Measurements from ENCODE around the gene CFAP300.

The CFAP300 gene
- total RNA-seq, result 0 reads per million in 3 donors

DNA sequence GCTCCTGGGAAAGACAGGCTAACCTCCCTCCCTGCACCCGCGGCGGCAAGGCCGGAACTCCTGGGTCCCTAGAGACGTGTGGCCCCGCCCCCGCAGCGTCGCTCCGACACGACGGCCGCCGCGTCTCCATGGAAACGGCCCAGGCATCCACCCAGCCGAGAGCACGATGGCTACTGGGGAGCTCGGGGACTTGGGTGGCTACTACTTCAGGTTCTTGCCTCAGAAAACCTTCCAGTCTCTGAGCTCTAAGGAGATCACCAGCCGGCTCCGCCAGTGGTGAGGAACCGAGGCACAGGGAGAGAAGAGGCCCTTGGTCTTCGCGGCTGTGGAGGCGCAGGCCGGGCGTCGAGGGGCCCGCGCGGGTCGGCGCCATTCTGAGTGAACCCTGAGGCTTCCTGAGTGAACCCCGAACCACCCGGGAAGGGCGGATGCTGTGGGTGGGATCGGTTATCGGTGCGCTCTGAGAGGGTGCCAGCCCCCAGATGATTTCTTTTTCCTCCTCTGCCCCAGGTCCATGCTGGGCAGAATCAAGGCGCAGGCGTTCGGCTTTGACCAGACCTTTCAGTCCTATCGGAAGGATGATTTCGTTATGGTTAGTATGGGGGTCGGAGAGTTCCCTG is at the start of gene CFAP300:
TSS of gene CFAP300 (plus strand) at position 133 of the 620 bp plus-strand sequence. CDS start at position 167, 34 bp downstream.
- Histone ChIP-seq H3K9me3 (ENCODE audit: control insufficient read depth, low read length) (no peaks in the 10 kb centered on the region), H3K4me3 (ENCODE audit: insufficient read depth, low read depth, low read length, poor library complexity, severe bottlenecking) (peak within 1 kb of the TSS; percentile 37), H3K27me3 (replicated peaks; ENCODE audit: control insufficient read depth, insufficient read depth, low read length, poor library complexity, severe bottlenecking) (peaks cover 5% of the 10 kb centered on the region), H3K36me3 (ENCODE audit: control insufficient read depth, insufficient read depth, low read length) (no peaks in the 10 kb centered on the region), H3K4me1 (ENCODE audit: control insufficient read depth, insufficient read depth, low read length, poor library complexity, severe bottlenecking) (peaks cover 6% of the 10 kb centered on the region), H3K27ac (ENCODE audit: insufficient read depth, low read length, poor library complexity, severe bottlenecking) (no peak within 1 kb of the TSS)
- peak in 1 of 3 donors; percentile 6 for DNase-seq

DNA sequence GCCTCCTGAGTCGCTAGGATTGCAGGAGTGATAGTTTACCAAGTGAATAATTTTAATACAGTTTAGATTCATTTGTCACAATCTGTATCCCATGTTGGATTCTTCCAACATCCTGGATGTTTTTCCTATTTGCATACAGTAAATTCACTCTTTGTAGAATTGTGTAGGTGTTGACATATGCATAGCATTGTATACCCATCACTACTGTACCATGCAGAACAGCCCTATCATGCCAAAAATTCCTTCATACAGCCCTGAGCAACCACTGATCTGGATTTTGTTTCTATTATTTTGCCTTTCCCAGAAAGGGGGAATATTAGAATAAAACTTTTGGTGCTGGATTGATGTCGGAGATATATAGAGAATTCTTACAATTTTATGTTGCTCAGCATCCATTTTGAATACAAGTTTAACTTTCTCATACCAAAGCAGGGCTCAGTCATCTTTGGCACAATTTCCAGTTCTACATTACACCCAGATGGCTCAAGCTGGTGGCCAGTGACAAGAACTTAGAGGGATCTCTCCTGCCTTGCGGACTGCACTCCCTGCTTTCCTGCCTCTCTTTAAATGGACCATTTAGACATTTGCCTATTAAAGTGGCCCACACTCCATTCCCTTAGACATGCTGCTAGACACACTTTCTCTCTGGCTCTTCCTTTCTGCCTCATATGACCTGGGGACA is 45.4 kb upstream of the CFAP300 start:
- Histone ChIP-seq H3K36me3 (ENCODE audit: control insufficient read depth, insufficient read depth, low read length) (no peaks in the 10 kb centered on the region), H3K4me1 (ENCODE audit: control insufficient read depth, insufficient read depth, low read length, poor library complexity, severe bottlenecking) (no peaks in the 10 kb centered on the region), H3K4me3 (ENCODE audit: insufficient read depth, low read depth, low read length, poor library complexity, severe bottlenecking) (no peak overlapping the region), H3K27ac (ENCODE audit: insufficient read depth, low read length, poor library complexity, severe bottlenecking) (no peak overlapping the region), H3K9me3 (ENCODE audit: control insufficient read depth, low read length) (no peaks in the 10 kb centered on the region), H3K27me3 (replicated peaks; ENCODE audit: control insufficient read depth, insufficient read depth, low read length, poor library complexity, severe bottlenecking) (no peaks in the 10 kb centered on the region)
- DNase-seq, result no peak

DNA sequence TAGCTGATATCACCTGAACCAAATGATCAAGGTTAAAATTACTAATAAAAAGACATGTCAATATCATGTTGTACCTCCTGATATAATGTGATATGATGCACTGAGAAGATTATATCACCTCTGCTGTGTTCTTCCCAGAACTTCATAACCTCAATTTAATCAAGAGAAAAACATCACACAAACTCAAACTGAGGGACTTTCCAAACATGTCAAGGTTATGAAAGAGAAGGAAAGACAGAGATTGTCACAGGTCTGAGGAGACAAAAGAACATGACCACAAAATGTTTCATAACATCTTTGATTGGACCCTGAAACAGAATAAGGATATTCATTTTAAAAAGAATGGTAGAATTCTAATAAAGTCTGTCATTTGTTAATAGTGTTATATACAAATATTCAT is 43.0 kb upstream of the CFAP300 start:
- H3K27me3 ChIP-seq (replicated peaks; ENCODE audit: control insufficient read depth, insufficient read depth, low read length, poor library complexity, severe bottlenecking), result no peaks in the 10 kb centered on the region
- no peaks in the 10 kb centered on the region for H3K36me3 ChIP-seq (ENCODE audit: control insufficient read depth, insufficient read depth, low read length)
- DNase-seq, result no peak
- H3K9me3 ChIP-seq (ENCODE audit: control insufficient read depth, low read length), result no peaks in the 10 kb centered on the region
- H3K27ac ChIP-seq (ENCODE audit: insufficient read depth, low read length, poor library complexity, severe bottlenecking), result no peak overlapping the region
- H3K4me1 ChIP-seq (ENCODE audit: control insufficient read depth, insufficient read depth, low read length, poor library complexity, severe bottlenecking), result no peaks in the 10 kb centered on the region
- no peak overlapping the region for H3K4me3 ChIP-seq (ENCODE audit: insufficient read depth, low read depth, low read length, poor library complexity, severe bottlenecking)

DNA sequence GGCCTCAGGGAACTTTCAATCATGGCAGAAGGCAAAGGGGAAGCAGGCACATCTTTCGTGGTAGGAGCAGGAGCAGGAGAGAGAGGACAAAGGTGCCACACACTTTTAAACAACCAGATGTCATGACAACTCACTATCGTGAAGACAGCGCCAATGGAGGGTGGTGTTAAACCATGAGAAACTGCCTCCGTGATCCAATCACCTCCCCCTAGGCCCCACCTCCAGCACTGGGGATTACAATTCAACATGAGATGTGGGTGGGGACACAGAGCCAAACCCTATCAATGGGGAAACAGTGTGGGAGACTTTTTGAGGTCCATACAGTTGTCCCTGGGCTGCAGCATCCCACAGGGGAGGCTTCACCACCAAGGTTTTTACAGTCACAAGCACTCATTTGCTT is 41.9 kb upstream of the CFAP300 start:
- H3K27ac ChIP-seq (ENCODE audit: insufficient read depth, low read length, poor library complexity, severe bottlenecking), result no peak overlapping the region
- DNase-seq, result no peak
- no peaks in the 10 kb centered on the region for H3K27me3 ChIP-seq (replicated peaks; ENCODE audit: control insufficient read depth, insufficient read depth, low read length, poor library complexity, severe bottlenecking)
- H3K9me3 ChIP-seq (ENCODE audit: control insufficient read depth, low read length), result no peaks in the 10 kb centered on the region
- no peaks in the 10 kb centered on the region for H3K4me1 ChIP-seq (ENCODE audit: control insufficient read depth, insufficient read depth, low read length, poor library complexity, severe bottlenecking)
- no peaks in the 10 kb centered on the region for H3K36me3 ChIP-seq (ENCODE audit: control insufficient read depth, insufficient read depth, low read length)
- no peak overlapping the region for H3K4me3 ChIP-seq (ENCODE audit: insufficient read depth, low read depth, low read length, poor library complexity, severe bottlenecking)

DNA sequence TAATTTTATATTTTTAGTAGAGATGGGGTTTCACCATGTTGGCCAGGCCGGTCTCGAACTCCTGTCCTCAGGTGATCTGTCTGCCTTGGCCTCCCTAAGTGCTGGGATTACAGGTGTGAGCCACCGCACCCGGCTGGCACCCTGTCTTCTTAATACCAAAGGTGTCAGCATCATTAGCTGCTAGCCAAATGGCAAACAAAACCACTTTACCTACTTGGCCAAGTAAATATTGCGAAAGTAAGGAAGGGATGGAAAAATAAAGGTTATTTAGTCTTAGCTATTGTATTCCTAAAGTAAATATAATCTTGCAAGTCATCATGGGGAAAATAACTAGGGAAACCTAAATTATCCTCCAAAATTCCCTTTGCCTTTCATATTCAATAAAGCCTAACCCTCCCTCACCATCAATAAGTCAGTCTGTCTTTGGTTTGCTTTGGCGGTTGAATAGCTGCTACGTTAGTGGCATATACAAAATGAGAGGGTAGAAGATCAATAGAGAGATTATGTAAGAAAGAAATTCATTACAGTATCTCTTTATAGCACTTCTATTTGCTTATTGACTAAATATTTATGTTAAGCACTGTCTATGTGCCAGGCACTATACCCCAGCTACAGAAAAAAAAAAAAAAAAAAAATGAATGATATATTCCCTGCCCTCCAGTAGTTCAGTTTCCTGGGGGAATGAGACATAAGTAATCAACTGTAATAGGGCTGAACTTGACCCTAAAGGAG is 40.2 kb upstream of the CFAP300 start:
- no peaks in the 10 kb centered on the region for H3K36me3 ChIP-seq (ENCODE audit: control insufficient read depth, insufficient read depth, low read length)
- no peaks in the 10 kb centered on the region for H3K9me3 ChIP-seq (ENCODE audit: control insufficient read depth, low read length)
- H3K27ac ChIP-seq (ENCODE audit: insufficient read depth, low read length, poor library complexity, severe bottlenecking), result no peak overlapping the region
- no peaks in the 10 kb centered on the region for H3K27me3 ChIP-seq (replicated peaks; ENCODE audit: control insufficient read depth, insufficient read depth, low read length, poor library complexity, severe bottlenecking)
- no peak for DNase-seq
- no peaks in the 10 kb centered on the region for H3K4me1 ChIP-seq (ENCODE audit: control insufficient read depth, insufficient read depth, low read length, poor library complexity, severe bottlenecking)
- H3K4me3 ChIP-seq (ENCODE audit: insufficient read depth, low read depth, low read length, poor library complexity, severe bottlenecking), result no peak overlapping the region

DNA sequence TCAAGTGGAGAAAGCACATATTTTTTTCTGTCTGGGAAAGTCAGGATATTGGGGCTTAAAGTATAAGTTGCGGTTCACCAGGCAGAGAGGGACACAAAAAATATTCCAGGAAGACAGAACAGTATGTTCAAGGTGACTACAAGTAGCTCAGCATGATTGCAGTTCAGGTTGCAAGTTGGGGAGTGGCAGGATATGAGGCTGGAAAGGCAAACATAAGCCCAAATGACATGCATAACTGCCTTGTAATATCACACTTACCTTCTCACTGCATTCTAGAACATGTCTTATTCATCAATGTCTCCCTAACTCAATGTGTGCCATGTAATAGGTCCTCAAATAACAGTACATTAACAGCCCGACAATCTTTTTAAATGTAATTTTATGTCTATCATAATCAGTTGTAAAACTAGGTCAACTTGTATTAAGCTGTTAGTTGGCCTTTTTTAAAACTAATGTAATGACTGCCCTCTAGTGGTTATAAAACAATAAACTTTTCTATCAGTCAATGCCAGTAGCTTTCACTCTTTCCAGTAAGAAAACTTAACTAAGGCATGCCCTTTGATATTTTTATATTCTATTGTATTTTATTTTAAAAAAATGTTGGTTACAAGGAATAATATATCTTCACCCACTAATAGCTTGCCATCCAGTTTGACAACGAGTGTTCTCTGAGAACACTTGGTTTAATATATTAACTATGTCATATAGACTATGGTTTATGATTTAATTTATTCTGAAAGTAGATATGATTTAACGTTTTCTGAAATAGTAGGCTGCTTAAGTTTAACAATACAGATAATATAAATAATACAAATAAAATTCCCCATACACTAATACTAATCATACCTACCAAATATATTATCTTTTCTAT is 39.4 kb upstream of the CFAP300 start:
- Histone ChIP-seq H3K4me1 (ENCODE audit: control insufficient read depth, insufficient read depth, low read length, poor library complexity, severe bottlenecking) (no peaks in the 10 kb centered on the region), H3K9me3 (ENCODE audit: control insufficient read depth, low read length) (no peaks in the 10 kb centered on the region), H3K27me3 (replicated peaks; ENCODE audit: control insufficient read depth, insufficient read depth, low read length, poor library complexity, severe bottlenecking) (no peaks in the 10 kb centered on the region), H3K27ac (ENCODE audit: insufficient read depth, low read length, poor library complexity, severe bottlenecking) (no peak overlapping the region), H3K36me3 (ENCODE audit: control insufficient read depth, insufficient read depth, low read length) (no peaks in the 10 kb centered on the region), H3K4me3 (ENCODE audit: insufficient read depth, low read depth, low read length, poor library complexity, severe bottlenecking) (no peak overlapping the region)
- DNase-seq, result no peak

DNA sequence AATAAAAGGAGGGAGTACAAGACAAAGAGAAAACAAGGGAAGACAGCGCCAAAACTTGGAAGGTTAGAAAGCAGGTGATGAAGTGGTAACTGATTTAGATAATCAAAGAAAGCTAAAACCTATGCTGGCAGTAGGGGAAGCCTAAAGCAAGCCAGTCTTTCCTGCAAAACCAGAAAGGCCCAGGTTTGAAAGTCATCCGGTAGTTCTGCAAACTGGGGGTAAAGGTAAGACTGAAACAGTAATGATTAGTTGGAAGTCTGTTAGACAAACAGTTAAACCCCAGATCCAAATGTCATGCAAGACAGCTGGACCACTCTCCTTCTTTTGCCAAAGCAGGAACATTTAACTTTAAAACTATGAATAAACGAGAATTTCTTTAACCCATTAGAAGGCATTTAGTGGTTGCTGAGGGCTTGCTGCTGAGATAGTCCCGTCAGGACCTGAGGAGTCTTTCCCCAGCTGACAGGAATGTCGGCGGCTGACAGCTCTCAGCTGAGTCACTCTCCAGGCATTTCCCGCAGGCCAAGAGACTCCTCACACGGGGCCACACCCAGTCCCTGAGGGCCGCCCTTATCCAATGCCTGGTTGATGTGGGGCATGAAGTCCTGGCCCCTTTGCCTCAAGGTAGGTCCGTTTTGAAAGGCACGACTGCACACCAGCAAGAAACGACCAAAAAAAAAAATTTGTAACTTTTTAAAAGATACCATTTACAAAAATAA is 36.3 kb upstream of the CFAP300 start:
- no peak overlapping the region for H3K27ac ChIP-seq (ENCODE audit: insufficient read depth, low read length, poor library complexity, severe bottlenecking)
- H3K9me3 ChIP-seq (ENCODE audit: control insufficient read depth, low read length), result no peaks in the 10 kb centered on the region
- no peaks in the 10 kb centered on the region for H3K4me1 ChIP-seq (ENCODE audit: control insufficient read depth, insufficient read depth, low read length, poor library complexity, severe bottlenecking)
- no peak overlapping the region for H3K4me3 ChIP-seq (ENCODE audit: insufficient read depth, low read depth, low read length, poor library complexity, severe bottlenecking)
- H3K27me3 ChIP-seq (replicated peaks; ENCODE audit: control insufficient read depth, insufficient read depth, low read length, poor library complexity, severe bottlenecking), result no peaks in the 10 kb centered on the region
- no peak for DNase-seq
- no peaks in the 10 kb centered on the region for H3K36me3 ChIP-seq (ENCODE audit: control insufficient read depth, insufficient read depth, low read length)

DNA sequence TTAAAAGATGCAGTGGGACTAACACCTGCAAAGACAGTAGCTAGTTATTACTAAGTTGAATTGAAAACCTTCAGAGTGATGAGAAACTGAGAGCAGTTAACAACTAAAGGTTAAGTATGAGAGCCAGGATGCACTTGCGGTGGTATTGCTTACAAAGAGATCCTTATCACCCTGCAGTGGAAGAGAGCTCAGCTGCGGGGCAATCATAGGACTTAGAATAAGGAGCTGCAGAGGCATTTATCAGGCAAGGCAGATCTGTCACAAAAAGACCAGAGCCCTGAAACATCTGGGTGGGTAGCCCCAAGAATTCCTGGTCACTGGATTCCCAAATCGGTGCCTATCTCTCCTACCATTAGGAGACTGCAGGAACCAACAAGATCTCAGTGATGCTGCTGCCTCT is 34.3 kb upstream of the CFAP300 start:
- H3K36me3 ChIP-seq (ENCODE audit: control insufficient read depth, insufficient read depth, low read length), result no peaks in the 10 kb centered on the region
- no peaks in the 10 kb centered on the region for H3K9me3 ChIP-seq (ENCODE audit: control insufficient read depth, low read length)
- no peak overlapping the region for H3K4me3 ChIP-seq (ENCODE audit: insufficient read depth, low read depth, low read length, poor library complexity, severe bottlenecking)
- no peak for DNase-seq
- H3K27ac ChIP-seq (ENCODE audit: insufficient read depth, low read length, poor library complexity, severe bottlenecking), result no peak overlapping the region
- H3K4me1 ChIP-seq (ENCODE audit: control insufficient read depth, insufficient read depth, low read length, poor library complexity, severe bottlenecking), result no peaks in the 10 kb centered on the region
- no peaks in the 10 kb centered on the region for H3K27me3 ChIP-seq (replicated peaks; ENCODE audit: control insufficient read depth, insufficient read depth, low read length, poor library complexity, severe bottlenecking)

DNA sequence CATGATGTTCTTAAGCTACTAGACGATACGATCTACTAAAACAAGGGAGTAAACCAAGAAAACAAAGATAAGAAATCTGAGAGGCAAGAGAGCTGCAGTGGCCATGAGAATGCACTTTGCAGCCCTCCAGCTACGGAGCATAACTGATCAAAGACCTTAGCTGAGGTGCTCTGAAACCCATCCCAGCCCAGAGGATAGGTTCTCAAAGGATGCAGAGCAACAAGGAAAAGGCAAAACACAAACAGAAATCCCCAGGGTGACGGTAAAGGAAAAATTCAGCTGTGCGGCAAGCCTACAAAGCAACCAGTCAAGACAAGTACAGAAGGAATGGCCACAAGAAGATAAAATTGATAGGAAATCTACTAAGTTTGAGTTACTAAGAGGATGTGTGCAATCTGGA is 32.5 kb upstream of the CFAP300 start:
- Histone ChIP-seq H3K36me3 (ENCODE audit: control insufficient read depth, insufficient read depth, low read length) (no peaks in the 10 kb centered on the region), H3K27me3 (replicated peaks; ENCODE audit: control insufficient read depth, insufficient read depth, low read length, poor library complexity, severe bottlenecking) (no peaks in the 10 kb centered on the region), H3K9me3 (ENCODE audit: control insufficient read depth, low read length) (no peaks in the 10 kb centered on the region), H3K27ac (ENCODE audit: insufficient read depth, low read length, poor library complexity, severe bottlenecking) (no peak overlapping the region), H3K4me3 (ENCODE audit: insufficient read depth, low read depth, low read length, poor library complexity, severe bottlenecking) (no peak overlapping the region), H3K4me1 (ENCODE audit: control insufficient read depth, insufficient read depth, low read length, poor library complexity, severe bottlenecking) (no peaks in the 10 kb centered on the region)
- DNase-seq, result no peak
